Smooth muscle cell of the brain vasculature (primary cell): Measurements from ENCODE around the gene ERVH48-1.
"Not testable (repeated sequence)": the region's sequence is repeated elsewhere in the genome, so short reads cannot be mapped to it uniquely, and the experiment has no call there.

Source experiments
- DNase-seq: peaks from one replicate; pipeline ENCODE4 v3.0.0-alpha.2; 2012; ENCODE audit warnings: low read depth, low spot score

ERVH48-1 gene

GRCh38 chr21:42908484-42908883 is 16.9 kb downstream of the ERVH48-1 start:
- DNase-seq: not testable (repeated sequence)

GRCh38 chr21:42906233-42906632 is 19.2 kb downstream of the ERVH48-1 start:
- DNase-seq: no peak

GRCh38 chr21:42905195-42905594 is 20.2 kb downstream of the ERVH48-1 start:
- no peak for DNase-seq

GRCh38 chr21:42903817-42904216 is 21.6 kb downstream of the ERVH48-1 start:
- DNase-seq: no peak

GRCh38 chr21:42900446-42900845 is 25.0 kb downstream of the ERVH48-1 start:
- DNase-seq: no peak

GRCh38 chr21:42892931-42893755 is 32.3 kb downstream of the ERVH48-1 start, which contains the start of gene NDUFV3:
Gene NDUFV3, plus strand, starts transcription at chr21:42893309. Its CDS starts 25 bp downstream, at chr21:42893334.
- DNase-seq: peak; percentile 94

GRCh38 chr21:42892582-42892930 is 32.9 kb downstream of the ERVH48-1 start:
- no peak for DNase-seq

GRCh38 chr21:42887326-42887725 is 38.1 kb downstream of the ERVH48-1 start:
- DNase-seq: no peak

- DNase-seq: no peak
These were observed 41.5 kb downstream of the ERVH48-1 start for GRCh38 chr21:42883921-42884320.

- no peak for DNase-seq
These were observed 45.1 kb downstream of the ERVH48-1 start for GRCh38 chr21:42880352-42880751.

GRCh38 chr21:42878993-42879787 is 46.2 kb downstream of the ERVH48-1 start, which contains the start of gene WDR4:
Gene WDR4, minus strand, starts transcription at chr21:42879539. Its CDS starts 44 bp downstream, at chr21:42879495.
- peak; percentile 96 for DNase-seq

- DNase-seq: no peak
These were observed 46.8 kb downstream of the ERVH48-1 start for GRCh38 chr21:42878678-42878992.

GRCh38 chr21:42875811-42876210 is 49.6 kb downstream of the ERVH48-1 start:
- not testable (repeated sequence) for DNase-seq

GRCh38 chr21:42873096-42873495 is 52.3 kb downstream of the ERVH48-1 start:
- no peak for DNase-seq

- DNase-seq: no peak
These were observed 57.2 kb downstream of the ERVH48-1 start for GRCh38 chr21:42868196-42868595.
